PC-9 (cell line): ENCODE results near the gene LAD1. TPM values are rescaled to one million over a fixed set of nuclear protein-coding genes. Genes with fewer than 3 reads are reported as not detected.

ENCODE experiments used
- BruUV-seq: library from RNA; stranded (reverse); fragments of 400-500 nt; replicated peaks from 2 replicates; lab custom pipeline; 2021; lab: Mats Ljungman, UMichigan
- CTCF ChIA-PET: fragments of 300-600 bp; sonication (Branson Sonifier 250); formaldehyde crosslinking; loops from one replicate; lab custom pipeline; 2022; ENCODE audit warnings: antibody characterized with exemption; lab: Charles Lee
- POLR2A ChIA-PET: fragments of 300-600 bp; sonication (Branson Sonifier 250); formaldehyde crosslinking; loops from one replicate; lab custom pipeline; 2022; ENCODE audit warnings: antibody characterized with exemption; ENCODE audit not compliant: unreplicated experiment; lab: Charles Lee
- DNase-seq, 2 experiments: peaks; one replicate each; pipeline versions ENCODE4 v3.0.0 to v3.0.0-alpha.2; 2015 to 2022; ENCODE audit warnings: mixed read lengths in 1 of 2
- H2AFZ ChIP-seq: fragments of 200-600 bp; sonication (generic); 2 replicates; pipeline ENCODE4 v1.8.1; 2017; ENCODE audit warnings: antibody characterized with exemption
- H3F3A ChIP-seq: fragments of 200-600 bp; sonication (generic); 2 replicates; pipeline ENCODE4 v1.8.1; 2017; ENCODE audit warnings: antibody characterized with exemption, mild to moderate bottlenecking, low read depth; ENCODE audit not compliant: insufficient read depth
- H3K27ac ChIP-seq: fragments of 200-600 bp; sonication (generic); 2 replicates; pipeline ENCODE4 v1.6.1; 2016; ENCODE audit warnings: mixed run types
- H3K27me3 ChIP-seq: fragments of 200-600 bp; sonication (generic); 2 replicates; pipeline ENCODE4 v1.6.1; 2016; ENCODE audit warnings: low read depth, mixed run types; ENCODE audit not compliant: insufficient read depth
- H3K36me3 ChIP-seq: fragments of 200-600 bp; sonication (generic); 2 replicates; pipeline ENCODE4 v1.6.1; 2016; ENCODE audit warnings: low read depth, mixed run types
- H3K4me1 ChIP-seq: fragments of 200-600 bp; sonication (generic); replicated peaks from 2 replicates; pipeline ENCODE4 v1.6.1; 2016; ENCODE audit warnings: mixed run types; ENCODE audit not compliant: insufficient read depth
- H3K4me2 ChIP-seq: fragments of 200-600 bp; sonication (generic); 2 replicates; pipeline ENCODE4 v1.6.1; 2017; ENCODE audit warnings: mixed run types
- H3K4me3 ChIP-seq: fragments of 200-600 bp; sonication (generic); 2 replicates; pipeline ENCODE4 v1.6.1; 2016; ENCODE audit warnings: mixed run types
- H3K79me2 ChIP-seq: fragments of 200-600 bp; sonication (generic); 2 replicates; pipeline ENCODE4 v1.6.1; 2017; ENCODE audit warnings: low read depth, mixed run types
- H3K9me2 ChIP-seq: fragments of 200-600 bp; sonication (generic); 2 replicates; pipeline ENCODE4 v1.8.1; 2017; ENCODE audit warnings: mild to moderate bottlenecking; ENCODE audit not compliant: insufficient read depth
- H3K9me3 ChIP-seq: fragments of 200-600 bp; sonication (generic); 2 replicates; pipeline ENCODE4 v1.8.1; 2016; ENCODE audit warnings: low read depth; ENCODE audit not compliant: insufficient read depth
- H4K20me1 ChIP-seq: fragments of 200-600 bp; sonication (generic); 2 replicates; pipeline ENCODE4 v1.8.1; 2017; ENCODE audit not compliant: insufficient read depth
- EZH2 ChIP-seq: fragments of 200-600 bp; sonication (generic); IDR thresholded peaks from 2 replicates; pipeline ENCODE4 v1.8.0; 2017; ENCODE audit warnings: antibody characterized with exemption, low read depth
- intact Hi-C: fragments of 100-400 bp; cut with micrococcal nuclease; formaldehyde crosslinking; loops from one replicate; pipeline ENCODE4 v1.10.0; 2022; ENCODE audit not compliant: unreplicated experiment
- total RNA-seq: library from RNA; stranded (reverse); gene quantifications from 2 replicates; pipeline ENCODE4 v1.2.3, GENCODE V29; 2021
- TF ChIP-seq, protein P1 (sequence below): fragments of 200-600 bp; sonication (generic); conservative IDR thresholded peaks from 2 replicates; pipeline ENCODE4 v1.6.1; 2017; ENCODE audit warnings: mixed run types, antibody characterized with exemption, mild to moderate bottlenecking, moderate library complexity

Gene LAD1
- total RNA-seq, 1 experiment from 2014 or later = 54.7 TPM

DNA sequence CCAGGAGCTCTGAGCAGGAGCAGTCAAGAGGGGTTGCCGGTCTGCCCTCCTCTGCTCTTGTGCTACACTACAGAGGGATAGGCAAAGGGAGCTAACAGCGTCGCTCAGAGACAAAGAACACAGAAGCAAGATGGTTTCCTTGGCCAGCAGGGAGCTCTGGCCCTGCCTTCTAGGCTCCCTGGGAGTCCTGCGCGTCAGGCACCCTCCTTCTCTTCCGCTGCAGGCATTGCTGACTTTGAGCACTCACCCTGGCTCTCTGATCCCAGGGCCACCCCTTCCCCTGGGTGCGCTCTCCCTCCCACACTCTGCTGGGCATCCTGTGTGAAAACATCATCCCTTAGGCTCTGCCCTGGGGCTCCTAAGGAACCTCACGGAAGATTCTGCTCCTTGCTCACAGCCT, 21.9 kb upstream of the LAD1 start:
- no peak overlapping the region for H3K4me3 ChIP-seq
- H3K9me3 ChIP-seq = no peaks in the 10 kb centered on the region
- H4K20me1 ChIP-seq = no peaks in the 10 kb centered on the region
- no TSS peak for BruUV-seq
- no peak for DNase-seq
- H2AFZ ChIP-seq = no peak overlapping the region
- no peaks in the 10 kb centered on the region for H3F3A ChIP-seq
- TF ChIP-seq, protein P1, sequence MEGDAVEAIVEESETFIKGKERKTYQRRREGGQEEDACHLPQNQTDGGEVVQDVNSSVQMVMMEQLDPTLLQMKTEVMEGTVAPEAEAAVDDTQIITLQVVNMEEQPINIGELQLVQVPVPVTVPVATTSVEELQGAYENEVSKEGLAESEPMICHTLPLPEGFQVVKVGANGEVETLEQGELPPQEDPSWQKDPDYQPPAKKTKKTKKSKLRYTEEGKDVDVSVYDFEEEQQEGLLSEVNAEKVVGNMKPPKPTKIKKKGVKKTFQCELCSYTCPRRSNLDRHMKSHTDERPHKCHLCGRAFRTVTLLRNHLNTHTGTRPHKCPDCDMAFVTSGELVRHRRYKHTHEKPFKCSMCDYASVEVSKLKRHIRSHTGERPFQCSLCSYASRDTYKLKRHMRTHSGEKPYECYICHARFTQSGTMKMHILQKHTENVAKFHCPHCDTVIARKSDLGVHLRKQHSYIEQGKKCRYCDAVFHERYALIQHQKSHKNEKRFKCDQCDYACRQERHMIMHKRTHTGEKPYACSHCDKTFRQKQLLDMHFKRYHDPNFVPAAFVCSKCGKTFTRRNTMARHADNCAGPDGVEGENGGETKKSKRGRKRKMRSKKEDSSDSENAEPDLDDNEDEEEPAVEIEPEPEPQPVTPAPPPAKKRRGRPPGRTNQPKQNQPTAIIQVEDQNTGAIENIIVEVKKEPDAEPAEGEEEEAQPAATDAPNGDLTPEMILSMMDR = no peak
- TF ChIP-seq EZH2 = no peak
- no peaks in the 10 kb centered on the region for H3K36me3 ChIP-seq
- POLR2A ChIA-PET = interaction anchor here (0.7 kb wide), 1 partner anchor 87 kb away, joined by 5 read pairs; no protein-coding TSS in a partner anchor
- H3K27me3 ChIP-seq = peaks cover 6% of the 10 kb centered on the region; the same call in 1 of the 2 replicates
- H3K4me2 ChIP-seq = no peak overlapping the region
- CTCF ChIA-PET = no interaction called here
- no peaks in the 10 kb centered on the region for H3K79me2 ChIP-seq
- no peak overlapping the region for H3K27ac ChIP-seq
- intact Hi-C loops = no loop called here
- H3K4me1 ChIP-seq = no peaks in the 10 kb centered on the region
- no peaks in the 10 kb centered on the region for H3K9me2 ChIP-seq

DNA sequence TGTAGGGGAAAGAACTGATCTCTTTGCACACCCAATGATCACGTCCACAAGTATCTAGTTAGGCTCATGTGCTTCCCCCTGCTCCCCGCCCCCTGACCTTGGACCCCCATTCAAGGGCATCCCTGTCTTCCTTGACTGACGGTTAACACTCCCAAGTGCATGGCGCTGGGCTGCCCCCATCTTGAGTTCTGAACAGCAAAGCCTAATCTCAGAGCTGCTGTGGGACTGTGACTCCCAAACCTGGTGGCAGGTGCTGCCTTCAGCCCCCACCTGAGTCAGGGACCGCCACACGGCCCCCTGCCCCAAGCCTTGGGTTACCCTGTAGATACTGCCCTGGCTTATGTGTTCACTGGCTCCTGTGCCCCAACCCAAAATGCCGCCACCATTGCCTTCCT, 21.5 kb upstream of the LAD1 start:
- no peak for DNase-seq
- Histone ChIP-seq H3K4me1 (no peaks in the 10 kb centered on the region), H3K36me3 (no peaks in the 10 kb centered on the region), H3K27ac (no peak overlapping the region), H3K4me2 (no peak overlapping the region), H3K79me2 (no peaks in the 10 kb centered on the region), H3K9me3 (no peaks in the 10 kb centered on the region), H2AFZ (no peak overlapping the region), H3K27me3 (peaks cover 11% of the 10 kb centered on the region; the same call in 1 of the 2 replicates), H3K4me3 (no peak overlapping the region), H3F3A (no peaks in the 10 kb centered on the region), H4K20me1 (no peaks in the 10 kb centered on the region), H3K9me2 (no peaks in the 10 kb centered on the region)
- no peak for TF ChIP-seq EZH2
- TF ChIP-seq, protein P1 = no peak
- ChIA-PET CTCF (no interaction called here), POLR2A (interaction anchor here (0.7 kb wide), 1 partner anchor 87 kb away, joined by 5 read pairs; no protein-coding TSS in a partner anchor)
- intact Hi-C loops = no loop called here
- no TSS peak for BruUV-seq

DNA sequence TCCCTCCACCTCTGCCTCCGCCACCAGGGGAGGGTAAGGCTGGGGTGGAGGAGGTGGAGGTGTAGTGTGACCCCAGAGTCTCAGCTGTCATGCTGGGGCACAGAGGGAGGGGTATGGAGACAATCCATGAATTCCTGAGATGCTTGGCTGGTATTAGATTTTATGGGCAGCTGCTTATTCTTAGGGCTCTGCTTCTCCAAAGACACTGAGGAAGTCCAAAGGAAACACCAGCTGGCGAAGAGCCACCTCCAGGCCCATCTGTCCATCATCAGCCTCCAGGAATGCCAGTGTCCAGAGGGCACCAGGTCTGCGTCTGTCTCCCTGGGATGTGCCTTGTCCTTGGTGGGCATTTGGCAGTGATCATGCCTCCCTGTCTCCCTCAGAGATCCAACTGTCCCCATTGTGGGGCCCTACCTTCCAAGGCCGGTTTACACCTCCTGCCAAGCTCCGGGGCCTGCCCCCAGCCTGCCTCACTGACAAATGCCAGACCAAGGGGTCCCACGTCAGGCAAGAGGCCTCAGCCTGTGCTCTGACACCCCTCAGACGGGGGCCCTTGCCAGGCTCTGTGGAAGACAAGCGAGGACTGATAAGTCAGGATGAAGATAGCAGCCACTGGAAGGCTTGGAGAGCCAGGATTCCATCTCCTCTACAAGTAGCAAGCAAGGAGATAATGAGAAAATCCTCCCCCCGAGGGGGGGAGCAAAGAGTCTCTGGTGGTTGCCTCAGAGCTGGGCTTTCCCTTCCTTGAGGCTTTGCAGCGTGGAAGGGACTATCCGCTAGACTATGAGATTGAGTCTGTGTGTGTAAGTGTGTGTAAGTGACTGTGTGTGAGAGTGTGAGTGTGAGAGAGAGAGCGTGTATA, 20.9 kb upstream of the LAD1 start:
- POLR2A ChIA-PET = no interaction called here
- DNase-seq = no peak
- H3K9me3 ChIP-seq = no peaks in the 10 kb centered on the region
- CTCF ChIA-PET = no interaction called here
- no peaks in the 10 kb centered on the region for H3K9me2 ChIP-seq
- BruUV-seq = no TSS peak
- H2AFZ ChIP-seq = no peak overlapping the region
- H3K4me1 ChIP-seq = no peaks in the 10 kb centered on the region
- H3K27me3 ChIP-seq = peaks cover 16% of the 10 kb centered on the region; the same call in 1 of the 2 replicates
- no peaks in the 10 kb centered on the region for H3K79me2 ChIP-seq
- H3K4me2 ChIP-seq = no peak overlapping the region
- no peaks in the 10 kb centered on the region for H4K20me1 ChIP-seq
- H3K27ac ChIP-seq = no peak overlapping the region
- H3K36me3 ChIP-seq = no peaks in the 10 kb centered on the region
- intact Hi-C loops = no loop called here
- no peak for TF ChIP-seq EZH2
- TF ChIP-seq, protein P1 = no peak
- no peaks in the 10 kb centered on the region for H3F3A ChIP-seq
- no peak overlapping the region for H3K4me3 ChIP-seq
